C4-2B (cell line): Measurements from ENCODE around the gene CDRT4.

Experiments used
- ZFX ChIP-seq: fragments of 450-650 bp; IDR thresholded peaks from 2 replicates; pipeline ENCODE4 v1.6.1; 2017
- TF ChIP-seq, protein P1 (sequence below): fragments of 450-650 bp; conservative IDR thresholded peaks from 2 replicates; pipeline ENCODE4 v1.5.1; 2017; ENCODE audit warnings: mild to moderate bottlenecking

DNA sequence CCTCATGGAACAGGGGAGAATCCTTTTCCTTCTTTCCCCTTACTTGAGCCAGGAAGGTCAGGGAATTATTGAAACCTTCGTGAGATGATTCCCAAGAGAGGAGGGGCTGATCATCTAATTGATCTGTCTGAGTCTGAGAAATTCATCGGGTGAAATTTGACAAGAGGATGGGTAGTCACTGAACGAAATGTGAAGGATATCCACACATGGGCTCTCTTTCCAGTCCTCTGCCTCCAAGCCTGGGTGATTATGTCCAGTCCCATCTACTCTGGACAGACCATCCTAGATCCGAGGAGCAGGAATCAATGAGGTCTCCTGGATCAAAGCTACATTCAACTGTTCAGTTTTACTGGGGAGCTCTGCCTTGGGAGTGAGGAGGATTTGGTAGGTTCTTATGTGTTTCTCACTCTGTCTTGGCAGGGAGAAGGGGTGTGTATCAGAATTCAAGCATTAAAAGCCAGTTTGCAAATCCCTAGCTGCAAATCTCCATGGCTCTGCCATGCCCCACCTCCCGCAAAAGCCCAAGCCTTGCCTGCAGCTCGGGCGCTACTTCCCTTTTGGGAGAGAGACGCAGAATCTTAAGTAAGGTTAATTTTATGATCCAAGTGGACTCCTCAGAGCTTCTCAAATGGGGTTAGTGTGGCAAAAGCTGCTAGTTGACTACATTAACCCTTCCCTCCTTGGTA lies 78.9 kb downstream of the CDRT4 start:
- TF ChIP-seq, protein P1, sequence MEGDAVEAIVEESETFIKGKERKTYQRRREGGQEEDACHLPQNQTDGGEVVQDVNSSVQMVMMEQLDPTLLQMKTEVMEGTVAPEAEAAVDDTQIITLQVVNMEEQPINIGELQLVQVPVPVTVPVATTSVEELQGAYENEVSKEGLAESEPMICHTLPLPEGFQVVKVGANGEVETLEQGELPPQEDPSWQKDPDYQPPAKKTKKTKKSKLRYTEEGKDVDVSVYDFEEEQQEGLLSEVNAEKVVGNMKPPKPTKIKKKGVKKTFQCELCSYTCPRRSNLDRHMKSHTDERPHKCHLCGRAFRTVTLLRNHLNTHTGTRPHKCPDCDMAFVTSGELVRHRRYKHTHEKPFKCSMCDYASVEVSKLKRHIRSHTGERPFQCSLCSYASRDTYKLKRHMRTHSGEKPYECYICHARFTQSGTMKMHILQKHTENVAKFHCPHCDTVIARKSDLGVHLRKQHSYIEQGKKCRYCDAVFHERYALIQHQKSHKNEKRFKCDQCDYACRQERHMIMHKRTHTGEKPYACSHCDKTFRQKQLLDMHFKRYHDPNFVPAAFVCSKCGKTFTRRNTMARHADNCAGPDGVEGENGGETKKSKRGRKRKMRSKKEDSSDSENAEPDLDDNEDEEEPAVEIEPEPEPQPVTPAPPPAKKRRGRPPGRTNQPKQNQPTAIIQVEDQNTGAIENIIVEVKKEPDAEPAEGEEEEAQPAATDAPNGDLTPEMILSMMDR = no peak
- TF ChIP-seq ZFX = no peak
